H1 (cell line): ENCODE results near the gene GSTA3. TPM values are rescaled to one million over a fixed set of nuclear protein-coding genes. Genes with fewer than 3 reads are reported as not detected.

Experiments used
- CTCF ChIA-PET: fragments of 300-600 bp; sonication (Branson Sonifier 250); formaldehyde crosslinking; loops from one replicate; lab custom pipeline; 2021; ENCODE audit not compliant: partially characterized antibody; lab: Charles Lee
- POLR2A ChIA-PET: fragments of 300-600 bp; sonication (Branson Sonifier 250); formaldehyde crosslinking; loops from one replicate; lab custom pipeline; 2021; ENCODE audit warnings: inconsistent platforms; ENCODE audit not compliant: partially characterized antibody; lab: Charles Lee
- DNase-seq, 2 experiments: peaks; one replicate each; pipeline versions ENCODE4 v3.0.0 to v3.0.0-alpha.2; 2010 to 2022; ENCODE audit warnings: low spot score in 2 of 2, low read depth in 1 of 2, mixed read lengths in 1 of 2
- FAIRE-seq: peaks from 2 replicates; lab custom pipeline; 2011; peaks lifted over from hg19 to GRCh38; lab: Jason Lieb, UNC
- H2AFZ ChIP-seq: 2 replicates; pipeline ENCODE4 v1.8.1; 2012; ENCODE audit warnings: low read length, inconsistent platforms
- H2AK5ac ChIP-seq: 2 replicates; pipeline ENCODE4 v1.6.1; 2013; ENCODE audit warnings: low read depth, low read length
- H2BK120ac ChIP-seq: replicated peaks from 2 replicates; pipeline ENCODE3; 2013; ENCODE audit warnings: low read depth, low read length, inconsistent platforms
- H2BK12ac ChIP-seq: 2 replicates; pipeline ENCODE4 v1.6.1; 2013; ENCODE audit warnings: low read depth, low read length
- H2BK15ac ChIP-seq: 2 replicates; pipeline ENCODE4 v1.6.1; 2013; ENCODE audit warnings: low read length
- H2BK20ac ChIP-seq: 2 replicates; pipeline ENCODE4 v1.6.1; 2013; ENCODE audit warnings: low read length
- H2BK5ac ChIP-seq: 2 replicates; pipeline ENCODE4 v1.6.1; 2013; ENCODE audit warnings: low read depth, low read length
- H3K14ac ChIP-seq: 2 replicates; pipeline ENCODE4 v1.6.1; 2013; ENCODE audit warnings: inconsistent platforms; ENCODE audit not compliant: insufficient read length
- H3K18ac ChIP-seq: 2 replicates; pipeline ENCODE4 v1.6.1; 2013; ENCODE audit warnings: low read length; ENCODE audit errors: extremely low read depth
- H3K23ac ChIP-seq: 2 replicates; pipeline ENCODE4 v1.6.1; 2013; ENCODE audit warnings: inconsistent platforms; ENCODE audit not compliant: insufficient read length
- H3K23me2 ChIP-seq: 2 replicates; pipeline ENCODE4 v1.6.1; 2013; ENCODE audit warnings: low read depth, low read length
- H3K27ac ChIP-seq: 2 replicates; pipeline ENCODE4 v1.6.1; 2011; ENCODE audit warnings: low read depth, low read length, inconsistent platforms
- H3K27me3 ChIP-seq, 4 experiments: replicated peaks in 1 of 4; 1 replicate in 1 of 4; 2 replicates in 3 of 4; pipeline versions ENCODE4 v1.6.1 to v1.8.1; 2011 to 2013; ENCODE audit warnings: low read length in 3 of 4, mild to moderate bottlenecking in 3 of 4, inconsistent platforms in 2 of 4, mixed read lengths in 2 of 4, moderate library complexity in 1 of 4; ENCODE audit not compliant: control insufficient read depth in 3 of 4, insufficient read depth in 3 of 4; ENCODE audit errors: extremely low read depth in 1 of 4
- H3K36me3 ChIP-seq, 4 experiments: 2 replicates each; pipeline versions ENCODE4 v1.6.1 to v1.8.1; 2011 to 2013; ENCODE audit warnings: mild to moderate bottlenecking in 4 of 4, low read length in 3 of 4, moderate library complexity in 2 of 4, control low read depth in 1 of 4, inconsistent platforms in 1 of 4; ENCODE audit not compliant: insufficient read depth in 4 of 4, control insufficient read depth in 2 of 4
- H3K4ac ChIP-seq: replicated peaks from 2 replicates; pipeline ENCODE3; 2013; ENCODE audit warnings: low read length, low read depth, mixed read lengths, inconsistent platforms; ENCODE audit not compliant: insufficient read length
- H3K4me1 ChIP-seq, 4 experiments: replicated peaks in 1 of 4; 1 replicate in 1 of 4; 2 replicates in 3 of 4; pipeline versions ENCODE4 v1.6.1 to v1.8.1; 2011 to 2013; ENCODE audit warnings: low read length in 3 of 4, inconsistent platforms in 2 of 4, mixed read lengths in 1 of 4; ENCODE audit not compliant: insufficient read depth in 4 of 4, control insufficient read depth in 3 of 4
- H3K4me2 ChIP-seq, 2 experiments: 2 replicates each; pipeline versions ENCODE4 v1.6.1 to v1.8.1; 2011 to 2013; ENCODE audit warnings: low read depth in 2 of 2, low read length in 2 of 2, control low read depth in 1 of 2, inconsistent platforms in 1 of 2, mild to moderate bottlenecking in 1 of 2; ENCODE audit not compliant: insufficient read depth in 1 of 2
- H3K4me3 ChIP-seq, 4 experiments: fragments of 200-600, 300-600 bp in 1 of 4; sonication (generic), shearing (Covaris generic), sonication (Bioruptor Twin) in 1 of 4; 2 replicates each; pipeline versions ENCODE4 v1.5.1 to v1.8.1; 2011 to 2016; ENCODE audit warnings: low read length in 4 of 4, low read depth in 3 of 4, control low read depth in 2 of 4, inconsistent platforms in 2 of 4, mild to moderate bottlenecking in 2 of 4, mixed read lengths in 1 of 4, moderate library complexity in 1 of 4; ENCODE audit not compliant: insufficient read depth in 2 of 4; ENCODE audit errors: extremely low read depth in 1 of 4
- H3K56ac ChIP-seq: replicated peaks from 2 replicates; pipeline ENCODE3; 2013; ENCODE audit warnings: low read depth, mild to moderate bottlenecking, mixed read lengths, low read length, inconsistent platforms; ENCODE audit not compliant: insufficient read length
- H3K79me1 ChIP-seq: 2 replicates; pipeline ENCODE4 v1.6.1; 2013; ENCODE audit warnings: low read depth, low read length, control low read depth
- H3K79me2 ChIP-seq, 2 experiments: 2 replicates each; pipeline versions ENCODE4 v1.6.1 to v1.8.1; 2012 to 2013; ENCODE audit warnings: low read length in 2 of 2, mild to moderate bottlenecking in 2 of 2, inconsistent platforms in 1 of 2; ENCODE audit not compliant: insufficient read depth in 2 of 2, control insufficient read depth in 1 of 2
- H3K9ac ChIP-seq, 4 experiments: replicated peaks in 1 of 4; 1 replicate in 1 of 4; 2 replicates in 3 of 4; pipeline versions ENCODE4 v1.6.1 to v1.8.1; 2011 to 2013; ENCODE audit warnings: low read depth in 3 of 4, low read length in 3 of 4, control low read depth in 2 of 4, mild to moderate bottlenecking in 2 of 4, moderate library complexity in 2 of 4, inconsistent platforms in 1 of 4; ENCODE audit errors: extremely low read depth in 1 of 4
- H3K9me3 ChIP-seq, 2 experiments: 2 replicates each; pipeline versions ENCODE4 v1.6.1 to v1.8.1; 2012 to 2013; ENCODE audit warnings: mild to moderate bottlenecking in 2 of 2, moderate library complexity in 2 of 2, control low read depth in 1 of 2, inconsistent platforms in 1 of 2, low read depth in 1 of 2, low read length in 1 of 2, mixed read lengths in 1 of 2; ENCODE audit not compliant: insufficient read depth in 2 of 2
- H4K20me1 ChIP-seq, 2 experiments: replicated peaks in 1 of 2; 2 replicates each; pipeline versions ENCODE3 to v1.8.1; 2011 to 2013; ENCODE audit warnings: inconsistent platforms in 2 of 2, low read length in 2 of 2, mild to moderate bottlenecking in 1 of 2; ENCODE audit not compliant: insufficient read depth in 2 of 2, control insufficient read depth in 1 of 2
- H4K5ac ChIP-seq: 2 replicates; pipeline ENCODE4 v1.6.1; 2013; ENCODE audit warnings: low read length, low read depth, mixed read lengths, inconsistent platforms; ENCODE audit not compliant: insufficient read length
- H4K8ac ChIP-seq: 2 replicates; pipeline ENCODE4 v1.8.0; 2013; ENCODE audit warnings: mild to moderate bottlenecking, moderate library complexity, low read length, inconsistent platforms; ENCODE audit not compliant: insufficient read depth; ENCODE audit errors: extremely low read depth
- H4K91ac ChIP-seq: replicated peaks from 2 replicates; pipeline ENCODE3; 2013; ENCODE audit warnings: low read length, mixed read lengths, inconsistent platforms; ENCODE audit not compliant: insufficient read length
- CEBPB ChIP-seq: IDR thresholded peaks from 2 replicates; pipeline ENCODE4 v1.6.1; 2012; ENCODE audit warnings: low read depth, low read length
- EP300 ChIP-seq, 2 experiments: IDR thresholded peaks; 1 replicate in 1 of 2; 2 replicates in 1 of 2; pipeline ENCODE4 v1.6.1; 2011 to 2012; ENCODE audit warnings: low read depth in 2 of 2, low read length in 2 of 2, mild to moderate bottlenecking in 2 of 2, borderline replicate concordance in 1 of 2, inconsistent platforms in 1 of 2, moderate library complexity in 1 of 2
- EZH2 ChIP-seq: fragments of 200-600 bp; sonication (generic); IDR thresholded peaks from 2 replicates; pipeline ENCODE4 v1.7.1; 2012; ENCODE audit warnings: low read depth, mild to moderate bottlenecking, moderate library complexity, low read length, inconsistent platforms; ENCODE audit not compliant: severe bottlenecking
- GTF2F1 ChIP-seq: IDR thresholded peaks from 2 replicates; pipeline ENCODE4 v1.6.1; 2012; ENCODE audit warnings: low read depth, low read length, improper control_type of control experiment, borderline replicate concordance
- KDM1A ChIP-seq: fragments of 200-600, 300-600 bp; sonication (generic); IDR thresholded peaks from 2 replicates; pipeline ENCODE4 v1.7.1; 2016; ENCODE audit warnings: mild to moderate bottlenecking, low read length, borderline replicate concordance
- MAFK ChIP-seq: IDR thresholded peaks from 2 replicates; pipeline ENCODE4 v1.6.1; 2012; ENCODE audit warnings: low read depth, mild to moderate bottlenecking, improper control_type of control experiment, low read length
- NANOG ChIP-seq: IDR thresholded peaks from 2 replicates; pipeline ENCODE4 v1.6.1; 2011; ENCODE audit warnings: low read length, low read depth, mild to moderate bottlenecking, inconsistent platforms; ENCODE audit not compliant: insufficient read depth, poor library complexity, severe bottlenecking
- POU5F1 ChIP-seq: IDR thresholded peaks from 2 replicates; pipeline ENCODE4 v1.6.1; 2011; ENCODE audit warnings: low read depth, mild to moderate bottlenecking, low read length, moderate library complexity
- RAD21 ChIP-seq, 2 experiments: IDR thresholded peaks in 1 of 2; conservative IDR thresholded peaks in 1 of 2; 2 replicates each; pipeline ENCODE4 v1.6.1; 2011; ENCODE audit warnings: low read depth in 2 of 2, low read length in 2 of 2, improper control_type of control experiment in 1 of 2, inconsistent platforms in 1 of 2, mild to moderate bottlenecking in 1 of 2, moderate library complexity in 1 of 2
- SRF ChIP-seq: IDR thresholded peaks from 2 replicates; pipeline ENCODE4 v1.6.1; 2011; ENCODE audit warnings: mild to moderate bottlenecking, low read depth, low read length, moderate library complexity
- TAF7 ChIP-seq: optimal IDR thresholded peaks from 2 replicates; pipeline ENCODE3; 2011; ENCODE audit warnings: low read depth, mild to moderate bottlenecking, inconsistent platforms, low read length, moderate library complexity, borderline replicate concordance
- WGBS, 2 experiments: shearing (Covaris generic) in 1 of 2; methylation state at CpG; one replicate each; pipeline versions ENCODE4 v1.1.6 to v1.1.7; 2013 to 2015; ENCODE audit warnings: low lambda C conversion rate in 2 of 2, mixed read lengths in 2 of 2, inconsistent platforms in 1 of 2, low coverage in 1 of 2, missing lambda C conversion rate in 1 of 2; ENCODE audit not compliant: insufficient replicate concordance in 2 of 2, insufficient coverage in 1 of 2, insufficient read length in 1 of 2; ENCODE audit errors: extremely low coverage in 1 of 2, missing lambda C conversion rate in 1 of 2; 5-methylcytosine and 5-hydroxymethylcytosine counted together
- polyA plus RNA-seq, 7 experiments: library from polyadenylated mRNA; depleted of rRNA in 3 of 7; stranded (reverse) in 5 of 7; unstranded in 2 of 7; fragments of >200 nt in 5 of 7; fragments of 200-250 nt in 2 of 7; gene quantifications; 1 replicate in 5 of 7; 2 replicates in 1 of 7; 4 replicates in 1 of 7; pipeline versions ENCODE4 v1.2.1 to v1.2.3, GENCODE V29; 2011 to 2013; ENCODE audit warnings: missing spikeins in 2 of 7, mixed read lengths in 2 of 7
- total RNA-seq: library from RNA; stranded (reverse); fragmentation: NEBNext Ultra II Directional; extraction: Animal tissue kit (Norgen Biotek cat#: 25700); gene quantifications from 2 replicates; pipeline ENCODE4 v1.2.1, GENCODE V29; 2021

The GSTA3 gene
- total and polyA plus RNA-seq, 2 of the 8 experiments (the other 6 are each of a cell fraction or from before 2014, with no cell fraction given): not detected

- Histone ChIP-seq H2BK120ac (no peak overlapping the region), H3K27ac (no peak overlapping the region), H3K79me2 (no peaks in the 10 kb centered on the region), H3K9ac (no peak overlapping the region), H3K4ac (no peak overlapping the region), H3K9me3 (no peaks in the 10 kb centered on the region), H3K27me3 (peaks cover 0 to 1% (median 0%) of the 10 kb centered on the region in 4 experiments; a peak in 1 of 7 replicates), H3K79me1 (no peaks in the 10 kb centered on the region), H2AK5ac (no peak overlapping the region), H3K23ac (no peak overlapping the region), H3K14ac (no peak overlapping the region), H4K5ac (no peak overlapping the region), H4K91ac (no peak overlapping the region), H2BK5ac (no peak overlapping the region), H4K20me1 (no peaks in the 10 kb centered on the region), H3K36me3 (no peaks in the 10 kb centered on the region), H2AFZ (no peak overlapping the region), H2BK12ac (no peak overlapping the region), H3K56ac (no peak overlapping the region), H4K8ac (no peak overlapping the region), H2BK15ac (no peak overlapping the region), H3K23me2 (no peaks in the 10 kb centered on the region), H2BK20ac (no peak overlapping the region), H3K4me2 (no peak overlapping the region), H3K18ac (no peak overlapping the region), H3K4me1 (no peaks in the 10 kb centered on the region), H3K4me3 (no peak overlapping the region)
- DNase-seq (no peak), FAIRE-seq (no peak)
- TF ChIP-seq TAF7 (no peak), GTF2F1 (no peak), CEBPB (no peak), NANOG (no peak), EP300 (IDR thresholded peaks at IDR 0.05; ENCODE audit: borderline replicate concordance in 1 of 2, low read depth in 2 of 2, low read length in 2 of 2) (no peak), SRF (no peak), KDM1A (no peak), EZH2 (no peak), POU5F1 (no peak), RAD21 (IDR thresholded peaks at IDR 0.05 in 1 of 2, conservative IDR thresholded peaks at IDR 0.05 in 1 of 2; ENCODE audit: low read depth in 2 of 2, low read length in 2 of 2) (no peak), MAFK (no peak)
- ChIA-PET POLR2A (no interaction called here), CTCF (interaction anchor here (0.7 to 1.1 kb wide), 2 partner anchors 8 to 106 kb away, joined by 3 to 5 read pairs; no protein-coding TSS in a partner anchor)
- WGBS, 2 experiments: 94% methylated on average over 3 of the region's 3 CpGs; no CpG with 5 or more reads in 1 of the 2 experiments
Observed at GRCh38 chr6:52890018-52890417, 19.5 kb downstream of the GSTA3 start.
